HG02763 (cell line): ENCODE results near the gene WDR44.
"Not testable (repeated sequence)": the region's sequence is repeated elsewhere in the genome, so short reads cannot be mapped to it uniquely, and the experiment has no call there.

Experiments used
- ATAC-seq: cut with Tn5 transposase; IDR thresholded peaks from one replicate; pipeline ENCODE4 v1.9.1; 2021; ENCODE audit warnings: mild to moderate bottlenecking, moderate library complexity; ENCODE audit not compliant: unreplicated experiment

WDR44 gene, protein sequence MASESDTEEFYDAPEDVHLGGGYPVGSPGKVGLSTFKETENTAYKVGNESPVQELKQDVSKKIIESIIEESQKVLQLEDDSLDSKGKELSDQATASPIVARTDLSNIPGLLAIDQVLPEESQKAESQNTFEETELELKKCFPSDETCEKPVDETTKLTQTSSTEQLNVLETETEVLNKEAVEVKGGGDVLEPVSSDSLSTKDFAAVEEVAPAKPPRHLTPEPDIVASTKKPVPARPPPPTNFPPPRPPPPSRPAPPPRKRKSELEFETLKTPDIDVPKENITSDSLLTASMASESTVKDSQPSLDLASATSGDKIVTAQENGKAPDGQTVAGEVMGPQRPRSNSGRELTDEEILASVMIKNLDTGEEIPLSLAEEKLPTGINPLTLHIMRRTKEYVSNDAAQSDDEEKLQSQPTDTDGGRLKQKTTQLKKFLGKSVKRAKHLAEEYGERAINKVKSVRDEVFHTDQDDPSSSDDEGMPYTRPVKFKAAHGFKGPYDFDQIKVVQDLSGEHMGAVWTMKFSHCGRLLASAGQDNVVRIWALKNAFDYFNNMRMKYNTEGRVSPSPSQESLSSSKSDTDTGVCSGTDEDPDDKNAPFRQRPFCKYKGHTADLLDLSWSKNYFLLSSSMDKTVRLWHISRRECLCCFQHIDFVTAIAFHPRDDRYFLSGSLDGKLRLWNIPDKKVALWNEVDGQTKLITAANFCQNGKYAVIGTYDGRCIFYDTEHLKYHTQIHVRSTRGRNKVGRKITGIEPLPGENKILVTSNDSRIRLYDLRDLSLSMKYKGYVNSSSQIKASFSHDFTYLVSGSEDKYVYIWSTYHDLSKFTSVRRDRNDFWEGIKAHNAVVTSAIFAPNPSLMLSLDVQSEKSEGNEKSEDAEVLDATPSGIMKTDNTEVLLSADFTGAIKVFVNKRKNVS

DNA sequence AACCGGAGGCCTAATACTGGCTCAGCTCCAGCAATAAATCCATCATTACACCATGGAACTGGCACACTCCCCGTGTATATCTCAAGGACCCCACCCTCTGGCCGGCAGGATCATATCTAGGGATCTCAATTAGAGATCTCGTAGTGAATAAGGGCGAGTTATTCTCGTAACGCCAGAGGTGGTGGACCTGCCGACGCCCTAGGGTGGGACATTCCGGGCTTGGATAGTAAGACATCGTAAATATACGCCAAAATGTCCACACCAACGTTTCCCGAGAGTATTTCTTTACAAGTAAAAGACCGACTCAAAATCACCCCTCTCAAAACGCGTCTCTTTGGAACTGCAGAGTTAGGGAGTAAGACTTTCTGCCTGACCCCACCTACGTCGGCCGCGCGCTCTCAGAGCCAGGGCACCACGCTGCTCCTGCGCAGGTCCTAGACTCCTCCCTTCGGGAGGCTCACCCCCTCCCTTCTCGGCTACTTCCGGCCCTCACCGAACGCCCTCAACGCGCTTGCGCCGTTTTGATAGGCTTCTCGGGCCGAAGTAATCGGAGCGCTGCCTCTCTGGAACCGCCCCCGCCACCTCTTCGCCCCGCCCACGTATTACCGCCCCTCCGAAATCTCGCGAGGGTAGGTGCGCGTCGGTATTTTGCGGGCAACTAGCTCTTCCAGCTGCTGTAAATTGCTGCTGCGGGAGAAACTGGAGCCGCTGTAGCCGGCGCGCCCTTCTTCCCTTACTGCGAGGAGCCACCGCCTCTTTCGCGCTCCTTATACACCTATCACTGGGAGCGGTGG, at the start of gene WDR44:
Gene WDR44 (plus strand): TSS at position 643 of the 794 bp plus-strand sequence. CDS start 398 bp downstream, outside the sequence.
- ATAC-seq, result peak; percentile 89

DNA sequence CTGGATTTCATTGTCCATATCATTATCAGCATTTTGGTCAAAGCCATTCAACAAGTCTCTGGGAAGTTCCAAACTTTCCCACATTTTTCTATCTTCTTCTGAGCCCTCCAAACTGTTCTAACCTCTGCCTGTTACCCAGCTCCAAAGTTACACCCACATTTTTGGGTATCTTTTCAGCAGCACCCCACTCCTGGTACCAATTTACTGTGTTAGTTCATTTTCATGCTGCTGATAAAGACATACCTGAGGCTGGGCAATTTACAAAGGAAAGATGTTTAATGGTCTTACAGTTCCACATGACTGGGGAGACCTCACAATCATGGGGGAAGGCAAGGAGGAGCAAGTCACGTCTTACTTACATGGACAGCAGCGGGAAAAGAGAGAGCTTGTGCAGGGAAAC, 40.1 kb upstream of the WDR44 start:
- not testable (repeated sequence) for ATAC-seq

DNA sequence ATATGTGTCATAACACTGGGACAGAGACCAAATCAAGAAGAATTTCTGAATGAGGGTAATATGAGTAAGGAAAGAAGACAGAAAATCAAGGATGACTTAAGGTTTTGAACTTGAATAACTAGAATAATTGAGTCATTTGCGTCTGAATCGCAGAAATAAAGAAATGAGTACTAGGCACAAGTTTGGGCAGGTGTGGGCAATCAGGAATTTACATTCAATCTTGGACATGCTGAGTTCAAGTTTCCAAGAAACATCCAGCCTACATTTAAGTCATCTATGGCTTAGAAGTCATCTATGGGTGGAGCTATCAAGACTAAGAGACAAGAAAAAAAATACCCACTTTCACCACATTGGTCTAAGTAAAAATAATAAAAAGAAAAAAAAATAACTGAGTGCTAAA, 30.4 kb upstream of the WDR44 start:
- ATAC-seq, result no peak

DNA sequence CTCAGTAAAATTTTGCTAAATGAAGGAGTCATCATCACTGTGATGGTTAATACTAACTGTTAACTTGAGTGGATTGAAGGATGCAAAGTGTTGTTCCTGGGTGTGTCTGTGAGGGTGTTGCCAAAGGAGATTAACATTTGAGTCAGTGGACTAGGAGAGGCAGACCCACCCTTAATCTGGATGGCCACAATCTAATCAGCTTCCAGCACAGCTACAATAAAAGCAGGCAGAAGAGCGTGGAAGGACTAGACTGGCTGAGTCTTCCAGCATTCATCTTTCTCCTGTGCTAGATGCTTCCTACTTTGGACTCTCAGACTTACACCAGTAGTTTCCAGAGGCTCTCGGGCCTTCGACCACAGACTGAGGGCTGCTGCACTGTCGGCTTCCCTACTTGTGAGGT, 21.3 kb upstream of the WDR44 start:
- no peak for ATAC-seq

DNA sequence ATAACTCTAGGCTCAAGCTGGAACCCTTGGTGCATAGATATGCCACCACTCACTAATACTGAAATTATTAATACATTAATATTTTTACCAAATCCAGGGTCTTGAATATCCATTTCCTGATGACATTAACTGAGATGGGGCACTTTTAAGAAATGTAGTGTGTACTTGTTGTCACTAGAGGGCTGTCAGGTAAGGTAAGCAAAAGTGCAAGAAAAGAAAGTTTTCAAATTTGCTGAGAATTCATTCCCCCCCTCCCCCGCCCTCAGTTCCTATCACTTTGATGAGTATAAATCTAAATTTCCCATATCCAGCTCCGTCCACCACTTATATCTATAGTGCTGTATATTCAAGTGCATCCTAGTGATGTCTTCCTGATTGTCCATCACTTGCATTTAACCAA, 20.5 kb upstream of the WDR44 start:
- no peak for ATAC-seq

DNA sequence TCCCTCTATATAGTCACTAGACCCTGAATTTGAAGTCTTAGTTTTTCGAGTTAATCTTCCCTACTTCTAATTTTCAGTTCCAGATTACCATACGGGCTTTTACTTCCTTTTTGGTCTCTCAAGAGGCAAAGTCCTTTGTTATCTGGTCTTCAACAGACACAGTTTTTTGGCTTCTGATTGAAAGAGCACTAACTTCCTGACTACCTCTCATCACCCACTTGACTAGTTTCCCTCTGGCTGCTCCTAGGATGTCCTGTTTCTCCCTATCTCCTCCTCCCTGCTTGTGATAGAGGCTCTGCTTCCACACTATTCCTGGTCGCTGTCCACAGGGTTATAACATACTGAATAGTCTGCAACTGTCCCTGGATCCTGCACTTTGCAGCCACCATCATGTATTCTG, 16.7 kb upstream of the WDR44 start:
- no peak for ATAC-seq

DNA sequence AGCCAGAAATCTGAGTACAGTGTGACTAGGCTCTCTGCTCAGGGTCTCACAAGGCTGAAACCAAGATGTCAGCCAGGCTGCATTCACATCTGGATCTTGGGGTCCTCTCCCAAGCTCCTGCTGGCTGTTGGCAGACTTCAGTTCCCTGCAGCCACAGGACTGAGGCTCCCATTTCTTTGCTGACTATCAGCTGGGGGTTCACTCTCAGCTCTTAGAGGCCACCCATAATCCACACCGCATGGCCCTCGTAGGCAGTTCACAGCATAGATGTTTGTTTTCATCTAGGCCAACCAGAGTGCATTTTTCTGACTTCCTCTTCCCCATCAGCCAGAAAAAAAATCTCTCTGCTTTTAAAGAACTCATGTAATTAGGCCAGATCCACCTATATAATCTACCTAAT, 8.2 kb upstream of the WDR44 start:
- ATAC-seq, result no peak

DNA sequence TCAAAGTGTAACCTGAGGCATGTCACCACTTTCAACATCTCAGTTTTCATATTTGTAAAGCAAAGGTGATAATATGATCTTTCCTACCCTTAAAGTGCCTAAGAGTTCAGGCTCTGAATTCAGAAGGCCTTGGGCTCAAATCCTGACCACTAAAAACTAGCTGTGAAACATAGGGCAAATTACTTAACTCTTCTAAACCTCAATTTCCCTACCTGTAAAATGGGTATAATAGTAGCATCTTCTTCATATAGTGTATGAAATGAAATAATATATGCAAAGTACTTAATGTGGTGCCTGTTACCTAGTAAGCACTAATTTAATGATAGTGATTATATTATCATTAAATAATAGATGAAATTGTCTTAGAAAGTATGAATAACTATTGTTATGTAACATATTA, 7.0 kb upstream of the WDR44 start:
- no peak for ATAC-seq

DNA sequence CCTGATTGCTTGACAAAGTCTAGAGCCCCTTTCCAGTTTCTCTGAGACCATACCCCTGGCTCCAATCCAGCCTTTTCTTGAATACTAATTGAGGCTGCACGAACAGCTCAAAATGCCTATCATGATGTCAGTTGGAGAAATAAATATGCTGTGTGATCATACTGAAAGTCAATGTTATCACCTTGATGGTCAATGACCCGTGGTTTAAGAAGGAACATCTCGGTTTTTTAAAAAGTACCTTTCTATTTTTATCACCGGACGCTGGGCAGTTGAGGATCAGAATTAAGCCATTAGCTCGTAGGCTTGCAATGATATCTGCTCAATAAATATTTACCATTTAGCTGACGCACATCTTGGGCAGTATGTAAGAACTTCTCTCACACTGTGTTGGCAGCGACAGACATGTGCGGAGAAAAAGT, 852 bp upstream of the WDR44 start:
- no peak for ATAC-seq

DNA sequence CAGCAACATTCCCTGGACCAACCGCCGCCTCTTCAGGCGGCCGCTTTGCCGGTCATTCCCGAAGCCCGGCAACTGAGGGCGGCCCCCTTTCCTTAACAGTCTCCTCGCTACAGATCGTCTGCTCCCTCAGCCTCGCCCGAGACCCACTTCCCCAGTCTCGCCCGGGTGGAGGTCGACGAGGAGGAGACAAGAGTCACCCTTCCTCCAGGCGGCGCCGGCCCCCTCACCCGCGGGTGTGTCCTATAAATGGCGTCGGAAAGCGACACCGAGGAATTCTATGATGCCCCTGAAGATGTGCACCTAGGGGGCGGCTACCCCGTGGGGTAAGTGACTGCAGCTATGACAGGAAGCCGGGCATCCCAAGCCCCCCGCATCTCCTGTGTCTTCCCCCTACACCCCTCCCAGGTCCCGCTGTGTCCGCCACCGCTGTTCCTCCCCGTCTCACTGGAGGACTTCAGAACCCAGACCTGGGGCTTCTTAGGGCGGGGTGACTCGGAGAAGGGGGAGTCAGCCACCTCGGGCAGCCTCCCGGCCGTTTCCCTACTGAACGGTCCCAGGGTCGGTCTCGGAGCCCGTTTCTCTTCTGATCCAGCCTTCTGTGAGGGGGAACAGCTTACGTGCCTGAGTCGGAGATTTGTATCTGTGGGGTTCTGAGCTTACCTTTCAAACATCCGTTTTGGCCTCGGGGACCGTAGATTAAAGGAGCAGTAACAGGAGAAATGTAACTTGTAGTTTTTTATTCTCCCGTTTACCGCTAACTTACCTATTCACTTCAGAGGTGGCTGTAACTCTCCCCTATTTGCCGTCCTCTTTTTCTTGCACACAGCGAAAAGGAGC, 570 bp downstream of the WDR44 start:
- peak; percentile 29 for ATAC-seq

DNA sequence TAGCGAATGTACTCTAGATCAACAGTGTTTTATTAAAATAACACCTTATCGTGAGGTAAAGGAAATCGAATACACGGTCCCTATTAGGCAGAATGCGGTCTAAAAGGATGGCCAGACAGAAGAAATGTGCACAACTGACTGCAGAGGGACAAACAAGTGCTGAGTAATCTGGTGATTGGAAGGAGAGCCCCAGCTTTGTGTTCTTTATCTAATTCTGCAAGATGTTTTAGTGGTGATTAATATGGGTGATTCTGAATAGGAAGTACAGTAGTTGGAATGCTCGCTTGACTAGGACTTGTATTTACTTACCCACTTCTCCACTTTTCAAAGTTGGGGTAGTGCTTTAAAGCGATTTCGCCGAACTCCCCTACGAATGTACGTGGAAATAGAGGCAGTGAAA, 1.2 kb downstream of the WDR44 start:
- no peak for ATAC-seq

DNA sequence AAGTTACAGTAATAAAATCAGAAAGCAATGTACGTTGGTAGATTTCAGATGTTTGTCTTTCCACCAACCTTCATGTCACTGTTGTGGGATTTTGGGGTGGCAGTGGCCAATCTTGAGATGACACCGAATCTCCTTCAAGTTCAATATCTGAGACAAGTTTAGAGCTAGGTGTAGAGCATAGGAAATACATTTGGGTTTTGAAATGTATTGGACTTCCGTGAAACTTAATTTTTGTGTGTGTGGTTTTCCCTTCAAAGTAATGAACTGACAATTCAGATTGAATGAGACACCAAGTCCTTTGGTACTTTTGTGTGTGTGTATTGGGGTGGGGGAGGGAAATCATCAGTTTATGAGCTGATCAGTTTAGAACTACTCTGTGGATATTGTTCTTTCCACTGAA, 1.8 kb downstream of the WDR44 start:
- no peak for ATAC-seq

DNA sequence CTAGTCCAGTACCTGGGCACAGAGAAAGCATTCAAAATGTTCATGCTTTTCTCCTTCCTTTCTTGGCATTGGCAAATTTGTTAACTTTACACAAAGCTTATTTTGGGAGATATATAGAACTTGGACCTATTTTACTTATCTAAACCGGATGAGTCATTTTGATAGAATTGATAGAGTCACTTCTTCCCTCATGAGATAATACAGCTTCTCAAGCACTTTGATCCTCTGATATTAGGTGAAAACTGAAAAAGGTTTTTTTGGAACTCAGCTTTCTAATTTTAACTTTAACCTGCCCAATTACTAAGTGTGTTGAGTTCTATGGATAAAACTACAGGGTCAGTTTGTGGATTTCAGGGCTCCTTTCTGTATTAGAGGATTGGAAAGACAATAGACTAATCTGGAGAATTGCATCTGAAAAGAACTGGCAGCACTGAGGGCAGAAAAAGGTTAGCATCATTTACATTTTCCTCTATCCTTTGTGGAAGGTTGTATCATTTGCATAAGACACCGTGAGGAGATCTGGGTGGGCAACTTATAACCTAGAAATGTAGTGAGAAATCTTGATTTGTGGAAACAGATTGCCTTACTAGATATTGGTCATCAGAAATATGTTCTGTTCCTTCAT, 2.4 kb downstream of the WDR44 start:
- ATAC-seq, result no peak

DNA sequence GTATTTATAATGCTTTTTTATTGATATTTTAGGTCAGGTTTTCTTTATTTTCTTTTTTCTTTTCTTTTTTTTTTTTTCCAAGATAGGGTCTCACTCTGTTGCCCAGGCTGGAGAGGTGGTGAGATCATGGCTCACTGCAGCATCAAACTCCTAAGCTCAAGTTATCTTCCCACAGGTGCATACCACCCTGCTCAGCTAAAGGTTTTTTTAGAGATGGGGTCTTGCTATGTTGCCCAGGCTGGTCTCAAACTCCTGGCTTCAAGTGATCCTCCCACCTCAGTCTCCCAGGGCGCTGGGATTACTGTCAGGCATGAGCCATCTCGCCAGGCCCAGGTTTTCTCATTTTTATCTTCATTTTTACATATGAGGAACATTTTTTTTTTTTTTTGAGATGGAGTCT, 3.3 kb downstream of the WDR44 start:
- ATAC-seq, result no peak

DNA sequence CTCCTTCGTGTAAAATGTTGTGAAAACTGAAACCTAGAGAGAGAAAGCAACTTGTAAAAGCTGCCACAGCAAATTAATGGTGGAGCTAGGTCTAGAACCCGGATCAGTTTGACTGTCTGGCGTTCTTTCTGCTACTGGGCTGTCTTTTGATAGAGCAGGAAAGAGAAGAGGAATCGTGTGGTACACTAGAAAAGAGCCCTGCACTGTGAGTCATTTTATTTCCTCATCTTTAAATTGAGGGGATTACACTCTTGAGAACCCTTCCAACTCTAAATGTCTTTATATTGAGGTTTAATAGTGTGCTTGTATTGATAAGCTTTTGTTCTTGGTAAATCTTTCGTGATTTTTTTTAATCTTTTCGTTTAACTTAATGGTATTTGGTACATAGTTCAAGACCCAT, 4.3 kb downstream of the WDR44 start:
- no peak for ATAC-seq

DNA sequence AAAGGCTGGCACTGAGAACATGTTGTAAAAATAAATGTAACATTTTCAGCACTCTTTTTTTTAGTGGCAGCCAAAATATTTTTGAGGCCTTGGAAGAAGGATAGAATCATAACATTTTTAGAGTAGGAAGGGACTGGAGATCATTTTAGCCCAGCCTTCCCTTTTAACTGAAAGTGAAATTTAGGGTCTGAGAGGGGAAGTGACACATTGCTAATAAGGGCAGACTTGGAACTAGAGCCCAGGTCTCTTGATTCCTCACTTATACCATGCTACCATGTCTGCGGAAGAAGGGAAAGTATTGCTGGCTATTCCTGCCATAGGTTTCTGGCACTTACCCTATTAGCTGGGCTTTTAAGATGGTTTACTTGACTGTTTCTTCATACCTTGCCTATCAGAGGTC, 4.8 kb downstream of the WDR44 start:
- ATAC-seq, result no peak

DNA sequence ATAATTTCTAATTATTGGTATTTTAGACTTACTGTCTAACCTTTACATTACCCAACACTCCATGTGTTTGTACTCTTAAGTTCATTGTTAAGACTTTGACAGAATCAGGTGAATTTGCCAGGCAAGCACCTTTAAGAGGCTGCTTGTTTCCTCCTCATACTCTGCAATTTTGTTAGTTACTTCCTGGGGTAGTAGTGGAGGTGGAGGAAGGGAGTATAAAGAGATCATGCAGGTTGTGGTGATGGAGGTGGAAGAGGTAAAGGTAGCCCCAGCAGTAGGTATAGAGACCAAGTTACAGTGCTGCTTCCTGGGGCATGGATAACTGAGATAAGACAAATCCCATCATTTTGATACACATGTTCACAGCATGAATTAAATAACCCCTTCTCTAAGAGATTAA, 6.7 kb downstream of the WDR44 start:
- ATAC-seq, result no peak

DNA sequence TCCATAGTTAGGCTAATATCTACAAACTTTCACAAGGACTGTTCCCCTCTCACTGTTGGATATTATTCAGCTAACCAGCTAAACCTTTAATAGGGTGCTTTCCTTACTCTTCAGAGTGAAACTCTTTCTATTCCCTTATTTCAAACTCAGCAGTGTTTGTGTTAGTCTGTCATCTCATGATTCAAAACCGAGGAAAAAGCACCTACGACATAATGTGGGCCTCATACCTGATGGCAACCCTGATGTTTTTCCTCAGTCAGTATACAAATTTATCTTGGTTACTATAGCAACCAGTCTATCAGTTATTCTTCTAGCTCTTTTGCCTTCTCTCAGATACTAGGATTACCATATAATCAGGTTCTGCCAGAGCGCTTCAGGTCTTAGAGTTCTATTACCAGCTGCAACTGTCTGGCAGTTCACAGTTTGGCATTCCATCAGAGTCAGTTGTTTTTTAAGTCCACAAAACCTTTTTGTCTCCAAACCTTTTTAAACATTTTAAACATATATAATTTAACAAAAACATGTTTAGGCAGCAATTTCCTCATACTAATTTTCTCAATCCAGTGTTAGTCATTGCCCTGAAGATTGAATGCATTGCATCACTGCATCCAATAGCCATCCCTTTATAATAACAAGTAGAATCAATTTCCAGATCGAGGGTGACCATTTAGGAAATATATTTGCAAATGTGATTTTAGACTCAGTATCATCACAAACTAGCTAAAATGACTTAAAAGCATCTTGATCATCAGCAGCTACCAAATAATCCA, 7.4 kb downstream of the WDR44 start:
- ATAC-seq, result no peak
